Gastrocnemius medialis (tissue), 4 donors: ENCODE results near the gene NRXN2. TPM values are rescaled to one million over a fixed set of nuclear protein-coding genes. Genes with fewer than 3 reads are reported as not detected.
A peak's percentile ranks its signal among the peaks of the same experiment; 100 is the strongest.

ENCODE experiments used
- ATAC-seq, 2 donors: fragments of 150-250 bp; one replicate each; pipeline ENCODE4 v1.9.1; 2016
- DNase-seq, 2 donors: peaks; one replicate each; pipeline ENCODE4 v3.0.0-alpha.2; 2019
- H3K27ac ChIP-seq, 4 donors: fragments of 200-600 bp; sonication (generic); 1 replicate in 1 of 4; 2 replicates in 3 of 4; pipeline ENCODE4 v1.5.1; 2016 to 2018; ENCODE audit warnings: mild to moderate bottlenecking in 2 of 4, moderate library complexity in 1 of 4
- H3K27me3 ChIP-seq, 3 donors: fragments of 200-600 bp; sonication (generic) in 2 of 3; 1 replicate in 1 of 3; 2 replicates in 2 of 3; pipeline versions ENCODE4 v1.5.1 to v1.6.0; 2016 to 2019; ENCODE audit warnings: mild to moderate bottlenecking in 1 of 3, moderate library complexity in 1 of 3
- H3K36me3 ChIP-seq, 2 donors: fragments of 200-600 bp; sonication (generic) in 1 of 2; one replicate each; pipeline ENCODE4 v1.5.1; 2017 to 2018
- H3K4me1 ChIP-seq, 2 donors: fragments of 200-600 bp; sonication (generic) in 1 of 2; one replicate each; pipeline ENCODE4 v1.5.1; 2016 to 2017; ENCODE audit warnings: mild to moderate bottlenecking in 2 of 2
- H3K4me3 ChIP-seq, 4 donors: fragments of 200-600 bp; sonication (generic) in 3 of 4; 1 replicate in 1 of 4; 2 replicates in 3 of 4; pipeline ENCODE4 v1.5.1; 2016 to 2019; ENCODE audit warnings: mild to moderate bottlenecking in 2 of 4
- H3K9me3 ChIP-seq, 3 donors: fragments of 200-600 bp; sonication (generic) in 2 of 3; 1 replicate in 1 of 3; 2 replicates in 2 of 3; pipeline ENCODE4 v1.5.1; 2016 to 2019
- POLR2A ChIP-seq, 2 donors: fragments of 450-650 bp; IDR thresholded peaks; one replicate each; pipeline ENCODE4 v1.6.1; 2017; ENCODE audit warnings: antibody characterized with exemption in 2 of 2, mild to moderate bottlenecking in 2 of 2, moderate library complexity in 2 of 2
- in situ Hi-C, 4 donors: fragments of 200-750 bp; cut with MboI; loops; one replicate each; pipeline versions ENCODE4 v1.15.0 to v1.8.0; 2017; ENCODE audit warnings: low sequenced_read_pairs in 4 of 4
- intact Hi-C: fragments of 100-400 bp; cut with DNase I; formaldehyde crosslinking; loops from one replicate; pipeline ENCODE4 v1.15.1; 2023; ENCODE audit warnings: low total_unique reads
- total RNA-seq, 4 donors: library from RNA; depleted of rRNA; stranded (reverse); fragments of >200 nt; gene quantifications; one replicate each; pipeline versions ENCODE4 v1.1.0 to v1.2.3, GENCODE V29; 2016
- TF ChIP-seq, protein P1 (sequence below), 5 experiments: fragments of 450-650 bp in 3 of 5; fragments of 200-600 bp in 2 of 5; sonication (generic) in 2 of 5; IDR thresholded peaks in 4 of 5; conservative IDR thresholded peaks in 1 of 5; 1 replicate in 4 of 5; 2 replicates in 1 of 5; pipeline ENCODE4 v1.5.1; 2016 to 2019; ENCODE audit warnings: antibody characterized with exemption in 5 of 5, mild to moderate bottlenecking in 3 of 5, moderate library complexity in 3 of 5

NRXN2 gene
- total RNA-seq, 4 donors from 2014 or later: 0.15 to 6.2 (median 1.8) TPM

DNA sequence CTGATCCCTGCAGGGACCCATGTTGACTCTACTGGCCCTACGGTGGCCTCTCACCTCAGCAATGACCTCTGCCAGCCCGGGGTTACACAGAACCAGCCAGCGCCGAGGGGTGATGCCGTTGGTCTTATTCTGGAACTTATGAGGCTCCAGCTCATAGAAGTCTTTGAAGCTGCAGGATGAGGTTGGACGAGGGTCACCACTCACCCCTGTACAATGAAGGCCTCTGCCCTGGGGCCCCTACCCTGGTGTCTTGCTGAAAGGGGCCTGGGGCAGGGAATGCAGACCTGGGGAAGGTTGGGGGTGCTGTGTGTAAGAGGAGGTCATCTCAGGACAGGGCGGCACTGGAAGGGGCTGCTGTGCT, 30.0 kb upstream of the NRXN2 start:
- in situ Hi-C loops: no loop called here
- TF ChIP-seq, protein P1, sequence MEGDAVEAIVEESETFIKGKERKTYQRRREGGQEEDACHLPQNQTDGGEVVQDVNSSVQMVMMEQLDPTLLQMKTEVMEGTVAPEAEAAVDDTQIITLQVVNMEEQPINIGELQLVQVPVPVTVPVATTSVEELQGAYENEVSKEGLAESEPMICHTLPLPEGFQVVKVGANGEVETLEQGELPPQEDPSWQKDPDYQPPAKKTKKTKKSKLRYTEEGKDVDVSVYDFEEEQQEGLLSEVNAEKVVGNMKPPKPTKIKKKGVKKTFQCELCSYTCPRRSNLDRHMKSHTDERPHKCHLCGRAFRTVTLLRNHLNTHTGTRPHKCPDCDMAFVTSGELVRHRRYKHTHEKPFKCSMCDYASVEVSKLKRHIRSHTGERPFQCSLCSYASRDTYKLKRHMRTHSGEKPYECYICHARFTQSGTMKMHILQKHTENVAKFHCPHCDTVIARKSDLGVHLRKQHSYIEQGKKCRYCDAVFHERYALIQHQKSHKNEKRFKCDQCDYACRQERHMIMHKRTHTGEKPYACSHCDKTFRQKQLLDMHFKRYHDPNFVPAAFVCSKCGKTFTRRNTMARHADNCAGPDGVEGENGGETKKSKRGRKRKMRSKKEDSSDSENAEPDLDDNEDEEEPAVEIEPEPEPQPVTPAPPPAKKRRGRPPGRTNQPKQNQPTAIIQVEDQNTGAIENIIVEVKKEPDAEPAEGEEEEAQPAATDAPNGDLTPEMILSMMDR (IDR thresholded peaks at IDR 0.05 in 4 of 5, conservative IDR thresholded peaks at IDR 0.05 in 1 of 5): no peak
- no peak for TF ChIP-seq POLR2A (IDR thresholded peaks at IDR 0.05)
- DNase-seq: no peak

DNA sequence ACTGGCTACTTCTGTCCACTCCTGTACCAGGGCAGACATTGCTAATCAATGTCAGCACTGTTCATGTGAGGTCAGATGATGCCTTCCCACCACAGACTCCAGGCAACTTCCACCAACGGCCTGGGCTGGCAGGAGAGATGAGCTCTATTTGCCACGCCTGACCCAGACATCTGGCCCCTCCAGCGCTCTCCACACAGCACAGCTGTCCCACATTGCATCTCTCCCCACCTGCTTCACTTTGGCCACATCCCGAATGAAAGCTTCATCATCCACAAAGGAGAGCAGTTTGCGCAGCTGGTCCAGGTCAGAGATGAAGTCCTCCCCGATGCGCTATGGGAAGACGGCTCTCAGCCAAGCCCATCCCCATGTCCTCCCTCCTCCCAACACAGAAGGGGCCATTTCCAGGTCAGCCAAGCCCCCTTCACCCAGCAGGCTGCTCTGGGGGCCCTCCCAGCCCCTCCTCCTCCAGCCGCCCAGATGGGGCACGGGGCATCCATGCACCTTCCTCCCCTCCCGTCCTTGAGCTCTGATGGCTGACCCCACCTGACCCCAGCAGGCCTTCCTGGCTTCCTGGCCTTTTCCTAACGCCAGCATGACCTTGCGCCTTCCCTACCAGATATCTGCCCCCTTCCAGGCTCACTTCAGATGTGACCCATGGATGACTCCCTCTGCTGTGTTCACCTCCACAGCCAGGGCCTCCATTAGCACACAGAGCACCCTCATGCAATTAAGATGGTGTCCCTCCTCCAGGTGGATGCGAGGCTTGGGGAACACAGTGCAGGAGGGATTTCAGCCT, 29.4 kb upstream of the NRXN2 start:
- intact Hi-C loops (no loop called here), in situ Hi-C loops (no loop called here)
- Histone ChIP-seq H3K4me1 (peaks cover 39 to 47% of the 10 kb centered on the region in 2 donors), H3K4me3 (no peak overlapping the region), H3K27ac (peak overlapping the region in 3 of 4 donors; percentile 23 to 99 (median 40)), H3K36me3 (peaks cover 0 to 57% of the 10 kb centered on the region in 2 donors), H3K27me3 (no peaks in the 10 kb centered on the region), H3K9me3 (no peaks in the 10 kb centered on the region)
- DNase-seq (peak in 1 of 2 donors; percentile 40), ATAC-seq (peak in 1 of 2 donors; percentile 13)
- TF ChIP-seq, protein P1 (IDR thresholded peaks at IDR 0.05 in 4 of 5, conservative IDR thresholded peaks at IDR 0.05 in 1 of 5): no peak
- TF ChIP-seq POLR2A (IDR thresholded peaks at IDR 0.05): no peak

More for the DNA sequence above, 30.0 kb upstream of the NRXN2 start:
- Histone ChIP-seq H3K27me3 (no peaks in the 10 kb centered on the region), H3K36me3 (peaks cover 0 to 57% of the 10 kb centered on the region in 2 donors), H3K4me1 (peaks cover 40 to 53% of the 10 kb centered on the region in 2 donors), H3K27ac (peak overlapping the region in 3 of 4 donors; percentile 40 to 99 (median 91)), H3K9me3 (no peaks in the 10 kb centered on the region), H3K4me3 (no peak overlapping the region)
- intact Hi-C loops: no loop called here
- no peak for ATAC-seq

DNA sequence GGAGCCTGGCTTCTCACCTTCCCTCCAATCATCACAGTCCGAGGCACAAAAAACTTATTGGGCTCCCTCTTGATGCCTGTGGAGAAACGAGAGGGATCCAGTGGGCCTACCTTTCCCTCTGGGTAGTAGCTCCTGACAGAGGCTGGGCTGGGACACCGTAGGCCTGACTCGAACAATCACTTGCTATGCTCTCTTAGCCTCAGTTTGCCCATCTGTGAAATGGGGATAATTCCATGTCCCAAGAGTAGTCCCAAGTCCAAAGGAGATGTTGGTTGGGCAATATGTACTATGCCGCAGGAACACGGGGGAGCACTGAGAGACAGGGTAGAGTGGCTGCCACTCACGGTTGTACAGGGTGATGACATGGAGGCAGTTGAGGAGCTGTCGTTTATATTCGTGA, 28.6 kb upstream of the NRXN2 start:
- peaks cover 0 to 57% of the 10 kb centered on the region in 2 donors for H3K36me3 ChIP-seq
- H3K9me3 ChIP-seq: no peaks in the 10 kb centered on the region
- ATAC-seq (no peak), DNase-seq (no peak)
- peak overlapping the region in 3 of 4 donors; percentile 23 to 99 (median 33) for H3K27ac ChIP-seq
- no peak overlapping the region for H3K4me3 ChIP-seq
- no peaks in the 10 kb centered on the region for H3K27me3 ChIP-seq
- in situ Hi-C loops (no loop called here), intact Hi-C loops (no loop called here)
- H3K4me1 ChIP-seq: peaks cover 31 to 44% of the 10 kb centered on the region in 2 donors
- no peak for TF ChIP-seq POLR2A (IDR thresholded peaks at IDR 0.05)
- TF ChIP-seq, protein P1 (IDR thresholded peaks at IDR 0.05 in 4 of 5, conservative IDR thresholded peaks at IDR 0.05 in 1 of 5): no peak

DNA sequence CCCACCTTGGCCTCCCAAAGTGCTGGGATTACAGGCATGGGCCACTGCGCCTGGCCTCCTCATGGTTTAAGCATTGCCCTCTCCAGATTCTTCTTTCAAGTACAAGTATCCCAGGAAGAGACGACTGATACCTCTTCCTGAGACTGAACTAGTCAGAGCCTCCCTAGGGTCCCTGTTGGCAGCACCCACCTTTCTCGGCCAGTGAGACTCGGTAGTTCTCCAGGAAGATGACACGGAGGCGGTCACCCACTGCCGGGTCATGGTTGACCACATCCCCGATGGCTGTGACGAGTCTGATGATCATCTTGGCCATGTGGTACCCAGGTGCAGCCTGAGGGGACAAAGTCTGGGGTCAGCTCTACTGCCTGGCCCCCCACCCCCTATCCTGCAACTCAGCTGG, 28.1 kb upstream of the NRXN2 start:
- H3K36me3 ChIP-seq: peaks cover 0 to 57% of the 10 kb centered on the region in 2 donors
- ATAC-seq: no peak
- intact Hi-C loops: no loop called here
- H3K4me3 ChIP-seq: no peak overlapping the region
- DNase-seq: no peak
- no peaks in the 10 kb centered on the region for H3K9me3 ChIP-seq
- peak overlapping the region in 3 of 4 donors; percentile 11 to 99 (median 23) for H3K27ac ChIP-seq
- TF ChIP-seq, protein P1 (IDR thresholded peaks at IDR 0.05 in 4 of 5, conservative IDR thresholded peaks at IDR 0.05 in 1 of 5): no peak
- TF ChIP-seq POLR2A (IDR thresholded peaks at IDR 0.05): no peak
- in situ Hi-C loops: no loop called here
- no peaks in the 10 kb centered on the region for H3K27me3 ChIP-seq
- peaks cover 26 to 44% of the 10 kb centered on the region in 2 donors for H3K4me1 ChIP-seq
